ENCODE measurements around the gene DAND5. TPM values are rescaled to one million over a fixed set of nuclear protein-coding genes. Genes with fewer than 3 reads are reported as not detected.

DAND5 gene
- total and polyA plus RNA-seq, 2 of the 13 experiments (the other 11 are each of a cell fraction or from before 2014, with no cell fraction given), result 0.04 TPM; not detected in 1

Small RNA genes within 50 kb of the gene (microRNA-seq; reads per million reads assigned to microRNA genes)
- gene MIR5695 (not detected), gene MIR6515 (2.0 reads per million, percentile 9 among the genes with 10 or more reads in this experiment)

Small RNA genes within 50 kb of the gene (small RNA-seq; reads per million reads assigned to genes)
- gene MIR5695 (ENCODE audit: insufficient read depth in 2 of 3, insufficient read length in 3 of 3, low read depth in 2 of 3, low replicate concordance in 1 of 3) (0 reads per million in 3 experiments), gene MIR6515 (ENCODE audit: insufficient read depth in 2 of 3, insufficient read length in 3 of 3, low read depth in 2 of 3, low replicate concordance in 1 of 3) (0 to 0.33 (median 0) reads per million in 3 experiments)

Other genes with a start within 250 kb of the DAND5 start
- 31.7 and 33.6 TPM in 2 replicates for gene TNPO2, start 245.6 kb upstream of the DAND5 start, total RNA-seq (2016; rRNA removed; fragmentation: Illumina TruSeq; extraction: Trizol)
- gene TNPO2, start 245.6 kb upstream of the DAND5 start, polyA plus RNA-seq (2011; rRNA removed), result 61.0 and 76.1 TPM in 2 replicates
- 159 and 179 TPM in 2 replicates for gene TRIR, start 234.9 kb upstream of the DAND5 start, total RNA-seq (2016; rRNA removed; fragmentation: Illumina TruSeq; extraction: Trizol)
- gene TRIR, start 234.9 kb upstream of the DAND5 start, polyA plus RNA-seq (2011; rRNA removed), result 160 and 166 TPM in 2 replicates
- gene GET3, start 232.1 kb upstream of the DAND5 start, total RNA-seq (2016; rRNA removed; fragmentation: Illumina TruSeq; extraction: Trizol), result 51.5 and 57.7 TPM in 2 replicates
- gene GET3, start 232.1 kb upstream of the DAND5 start, polyA plus RNA-seq (2011; rRNA removed), result 59.4 and 67.5 TPM in 2 replicates
- not detected in 2 replicates for gene BEST2, start 217.8 kb upstream of the DAND5 start, total RNA-seq (2016; rRNA removed; fragmentation: Illumina TruSeq; extraction: Trizol)
- gene BEST2, start 217.8 kb upstream of the DAND5 start, polyA plus RNA-seq (2011; rRNA removed), result not detected in 2 replicates
- gene HOOK2, start 194.0 kb upstream of the DAND5 start, total RNA-seq (2016; rRNA removed; fragmentation: Illumina TruSeq; extraction: Trizol), result 7.3 and 12.9 TPM in 2 replicates
- 9.2 and 11.1 TPM in 2 replicates for gene HOOK2, start 194.0 kb upstream of the DAND5 start, polyA plus RNA-seq (2011; rRNA removed)
- gene JUNB, start 178.1 kb upstream of the DAND5 start, total RNA-seq (2016; rRNA removed; fragmentation: Illumina TruSeq; extraction: Trizol), result 4.9 and 7.7 TPM in 2 replicates
- gene JUNB, start 178.1 kb upstream of the DAND5 start, polyA plus RNA-seq (2011; rRNA removed), result 8.2 and 15.9 TPM in 2 replicates
- 381 and 425 TPM in 2 replicates for gene PRDX2, start 167.8 kb upstream of the DAND5 start, total RNA-seq (2016; rRNA removed; fragmentation: Illumina TruSeq; extraction: Trizol)
- gene PRDX2, start 167.8 kb upstream of the DAND5 start, polyA plus RNA-seq (2011; rRNA removed), result 218 and 238 TPM in 2 replicates
- gene THSD8, start 167.5 kb upstream of the DAND5 start, total RNA-seq (2016; rRNA removed; fragmentation: Illumina TruSeq; extraction: Trizol), result 14.9 and 23.5 TPM in 2 replicates
- 4.8 and 5.2 TPM in 2 replicates for gene THSD8, start 167.5 kb upstream of the DAND5 start, polyA plus RNA-seq (2011; rRNA removed)
- gene RNASEH2A, start 163.0 kb upstream of the DAND5 start, total RNA-seq (2016; rRNA removed; fragmentation: Illumina TruSeq; extraction: Trizol), result 35.8 and 44.0 TPM in 2 replicates
- 18.4 and 25.1 TPM in 2 replicates for gene RNASEH2A, start 163.0 kb upstream of the DAND5 start, polyA plus RNA-seq (2011; rRNA removed)
- gene RTBDN, start 135.0 kb upstream of the DAND5 start, total RNA-seq (2016; rRNA removed; fragmentation: Illumina TruSeq; extraction: Trizol), result 0.27 TPM in 1 of 2 replicates, not detected in the other
- gene RTBDN, start 135.0 kb upstream of the DAND5 start, polyA plus RNA-seq (2011; rRNA removed), result 0.35 and 0.48 TPM in 2 replicates
- gene MAST1, start 131.1 kb upstream of the DAND5 start, total RNA-seq (2016; rRNA removed; fragmentation: Illumina TruSeq; extraction: Trizol), result 0.27 and 0.73 TPM in 2 replicates
- gene MAST1, start 131.1 kb upstream of the DAND5 start, polyA plus RNA-seq (2011; rRNA removed), result 4.7 and 5.6 TPM in 2 replicates
- gene DNASE2, start 88.1 kb upstream of the DAND5 start, total RNA-seq (2016; rRNA removed; fragmentation: Illumina TruSeq; extraction: Trizol), result 3.4 and 7.5 TPM in 2 replicates
- gene DNASE2, start 88.1 kb upstream of the DAND5 start, polyA plus RNA-seq (2011; rRNA removed), result 16.2 and 19.0 TPM in 2 replicates
- not detected in 2 replicates for gene KLF1, start 82.4 kb upstream of the DAND5 start, total RNA-seq (2016; rRNA removed; fragmentation: Illumina TruSeq; extraction: Trizol)
- gene KLF1, start 82.4 kb upstream of the DAND5 start, polyA plus RNA-seq (2011; rRNA removed), result not detected in 2 replicates
- gene GCDH, start 78.4 kb upstream of the DAND5 start, total RNA-seq (2016; rRNA removed; fragmentation: Illumina TruSeq; extraction: Trizol), result 35.0 and 38.0 TPM in 2 replicates
- 15.1 and 16.4 TPM in 2 replicates for gene GCDH, start 78.4 kb upstream of the DAND5 start, polyA plus RNA-seq (2011; rRNA removed)
- 0.09 TPM in 1 of 2 replicates, not detected in the other for gene SYCE2, start 50.3 kb upstream of the DAND5 start, total RNA-seq (2016; rRNA removed; fragmentation: Illumina TruSeq; extraction: Trizol)
- gene SYCE2, start 50.3 kb upstream of the DAND5 start, polyA plus RNA-seq (2011; rRNA removed), result 0.25 and 0.40 TPM in 2 replicates
- 68.0 and 72.0 TPM in 2 replicates for gene FARSA, start 35.9 kb upstream of the DAND5 start, total RNA-seq (2016; rRNA removed; fragmentation: Illumina TruSeq; extraction: Trizol)
- gene FARSA, start 35.9 kb upstream of the DAND5 start, polyA plus RNA-seq (2011; rRNA removed), result 25.9 and 37.0 TPM in 2 replicates
- 420 and 898 TPM in 2 replicates for gene CALR, start 31.0 kb upstream of the DAND5 start, total RNA-seq (2016; rRNA removed; fragmentation: Illumina TruSeq; extraction: Trizol)
- 842 and 934 TPM in 2 replicates for gene CALR, start 31.0 kb upstream of the DAND5 start, polyA plus RNA-seq (2011; rRNA removed)
- gene RAD23A, start 23.7 kb upstream of the DAND5 start, total RNA-seq (2016; rRNA removed; fragmentation: Illumina TruSeq; extraction: Trizol), result 34.6 and 42.5 TPM in 2 replicates
- gene RAD23A, start 23.7 kb upstream of the DAND5 start, polyA plus RNA-seq (2011; rRNA removed), result 50.3 and 54.2 TPM in 2 replicates
- gene GADD45GIP1, start 12.4 kb upstream of the DAND5 start, total RNA-seq (2016; rRNA removed; fragmentation: Illumina TruSeq; extraction: Trizol), result 24.6 and 37.4 TPM in 2 replicates
- gene GADD45GIP1, start 12.4 kb upstream of the DAND5 start, polyA plus RNA-seq (2011; rRNA removed), result 30.7 and 31.9 TPM in 2 replicates
- gene NFIX, start 25.9 kb downstream of the DAND5 start, total RNA-seq (2016; rRNA removed; fragmentation: Illumina TruSeq; extraction: Trizol), result 5.4 and 5.6 TPM in 2 replicates
- gene NFIX, start 25.9 kb downstream of the DAND5 start, polyA plus RNA-seq (2011; rRNA removed), result 3.0 and 3.4 TPM in 2 replicates
- 0.69 and 0.75 TPM in 2 replicates for gene LYL1, start 133.3 kb downstream of the DAND5 start, total RNA-seq (2016; rRNA removed; fragmentation: Illumina TruSeq; extraction: Trizol)
- 0.72 and 0.92 TPM in 2 replicates for gene LYL1, start 133.3 kb downstream of the DAND5 start, polyA plus RNA-seq (2011; rRNA removed)
- 27.9 and 44.1 TPM in 2 replicates for gene TRMT1, start 147.2 kb downstream of the DAND5 start, total RNA-seq (2016; rRNA removed; fragmentation: Illumina TruSeq; extraction: Trizol)
- 35.5 and 42.9 TPM in 2 replicates for gene TRMT1, start 147.2 kb downstream of the DAND5 start, polyA plus RNA-seq (2011; rRNA removed)
- 31.8 and 46.7 TPM in 2 replicates for gene NACC1, start 148.7 kb downstream of the DAND5 start, total RNA-seq (2016; rRNA removed; fragmentation: Illumina TruSeq; extraction: Trizol)
- gene NACC1, start 148.7 kb downstream of the DAND5 start, polyA plus RNA-seq (2011; rRNA removed), result 42.3 and 55.2 TPM in 2 replicates
- 36.8 and 47.9 TPM in 2 replicates for gene STX10, start 180.8 kb downstream of the DAND5 start, total RNA-seq (2016; rRNA removed; fragmentation: Illumina TruSeq; extraction: Trizol)
- gene STX10, start 180.8 kb downstream of the DAND5 start, polyA plus RNA-seq (2011; rRNA removed), result 66.4 and 85.5 TPM in 2 replicates
- 10.0 and 14.3 TPM in 2 replicates for gene IER2, start 180.8 kb downstream of the DAND5 start, total RNA-seq (2016; rRNA removed; fragmentation: Illumina TruSeq; extraction: Trizol)
- gene IER2, start 180.8 kb downstream of the DAND5 start, polyA plus RNA-seq (2011; rRNA removed), result 10.1 and 12.9 TPM in 2 replicates

All from HepG2 (cell line).